Measurements from ENCODE around the gene KIAA1549. TPM values are rescaled to one million over a fixed set of nuclear protein-coding genes. Genes with fewer than 3 reads are reported as not detected.

KIAA1549 gene
- total and polyA plus RNA-seq, 2 of the 8 experiments (the other 6 are each of a cell fraction or from before 2014, with no cell fraction given), result 6.5 to 17.3 TPM

Small RNAs within 50 kb of the gene (small RNA-seq; reads per million reads assigned to genes)
- not detected for gene RNU6-1272P (ENCODE audit: insufficient read depth)

Other genes with a start within 250 kb of the KIAA1549 start
- 0.67 TPM in 1 of 2 replicates, not detected in the other for gene TMEM213, start 183.4 kb downstream of the KIAA1549 start, total RNA-seq (2021; fragmentation: NEBNext Ultra II Directional; extraction: Animal tissue kit (Norgen Biotek cat#: 25700))
- 0.21 and 0.38 TPM in 2 replicates for gene TMEM213, start 183.4 kb downstream of the KIAA1549 start, polyA plus RNA-seq (2011; rRNA removed)
- gene ATP6V0A4, start 183.2 kb downstream of the KIAA1549 start, total RNA-seq (2021; fragmentation: NEBNext Ultra II Directional; extraction: Animal tissue kit (Norgen Biotek cat#: 25700)), result 0.47 and 0.78 TPM in 2 replicates
- gene ATP6V0A4, start 183.2 kb downstream of the KIAA1549 start, polyA plus RNA-seq (2011; rRNA removed), result 1.2 and 1.6 TPM in 2 replicates
- 7.0 and 7.1 TPM in 2 replicates for gene ZC3HAV1L, start 54.7 kb upstream of the KIAA1549 start, total RNA-seq (2021; fragmentation: NEBNext Ultra II Directional; extraction: Animal tissue kit (Norgen Biotek cat#: 25700))
- gene ZC3HAV1L, start 54.7 kb upstream of the KIAA1549 start, polyA plus RNA-seq (2011; rRNA removed), result 5.2 and 7.1 TPM in 2 replicates
- gene ZC3HAV1, start 128.3 kb upstream of the KIAA1549 start, total RNA-seq (2021; fragmentation: NEBNext Ultra II Directional; extraction: Animal tissue kit (Norgen Biotek cat#: 25700)), result 43.4 and 44.3 TPM in 2 replicates
- gene ZC3HAV1, start 128.3 kb upstream of the KIAA1549 start, polyA plus RNA-seq (2011; rRNA removed), result 15.6 and 22.5 TPM in 2 replicates
- gene UBN2, start 249.8 kb upstream of the KIAA1549 start, total RNA-seq (2021; fragmentation: NEBNext Ultra II Directional; extraction: Animal tissue kit (Norgen Biotek cat#: 25700)), result 36.7 and 39.6 TPM in 2 replicates
- 2.6 and 4.1 TPM in 2 replicates for gene UBN2, start 249.8 kb upstream of the KIAA1549 start, polyA plus RNA-seq (2011; rRNA removed)

Measured in H1 (cell line).